HL-60 (cell line): ENCODE results near the gene CLDN7.

Source experiments
- CTCF ChIP-seq: IDR thresholded peaks from one replicate; pipeline ENCODE4 v1.5.1; 2011; ENCODE audit warnings: low read length, control low read depth, inconsistent platforms; ENCODE audit not compliant: insufficient read depth
- GABPA ChIP-seq: IDR thresholded peaks from 2 replicates; pipeline ENCODE4 v1.6.1; 2012; ENCODE audit warnings: low read depth
- POLR2AphosphoS5 ChIP-seq: IDR thresholded peaks from 2 replicates; pipeline ENCODE4 v1.6.1; 2012; ENCODE audit warnings: low read depth
- REST ChIP-seq: IDR thresholded peaks from 2 replicates; pipeline ENCODE4 v1.6.1; 2012; ENCODE audit warnings: low read depth; ENCODE audit not compliant: insufficient replicate concordance
- SPI1 ChIP-seq: IDR thresholded peaks from 2 replicates; pipeline ENCODE4 v1.6.1; 2012; ENCODE audit warnings: low read depth, mild to moderate bottlenecking, borderline replicate concordance

- TF ChIP-seq CTCF = no peak
- TF ChIP-seq GABPA = no peak
- no peak for TF ChIP-seq POLR2AphosphoS5
- no peak for TF ChIP-seq REST
- TF ChIP-seq SPI1 = no peak
Observed at GRCh38 chr17:7285679-7286078, 23.4 kb upstream of the CLDN7 start.
